Left kidney (tissue), 2 donors: ENCODE data around the gene BOLA1. TPM values are rescaled to one million over a fixed set of nuclear protein-coding genes. Genes with fewer than 3 reads are reported as not detected.
"Not testable (repeated sequence)": the region's sequence is repeated elsewhere in the genome, so short reads cannot be mapped to it uniquely, and the experiment has no call there.

Source experiments
- DNase-seq: peaks from one replicate; pipeline ENCODE4 v3.0.0-alpha.2; 2013
- polyA plus RNA-seq: library from polyadenylated mRNA; unstranded; fragments of 120-200 nt; gene quantifications from one replicate; pipeline ENCODE4 v1.2.1, GENCODE V29; 2013; ENCODE audit not compliant: insufficient read length

The BOLA1 gene
- polyA plus RNA-seq, 1 donor, result 16.9 TPM

GRCh38 chr1:149928401-149928724, 29.0 kb downstream of the BOLA1 start:
- no peak for DNase-seq

GRCh38 chr1:149929856-149930255, 30.5 kb downstream of the BOLA1 start:
- no peak for DNase-seq

- DNase-seq, result no peak
Observed at GRCh38 chr1:149931212-149931790, 31.9 kb downstream of the BOLA1 start.

- no peak for DNase-seq
Observed at GRCh38 chr1:149932474-149932873, 33.1 kb downstream of the BOLA1 start.

- no peak for DNase-seq
Observed at GRCh38 chr1:149933208-149933607, 33.8 kb downstream of the BOLA1 start.

GRCh38 chr1:149934356-149934755, 35.0 kb downstream of the BOLA1 start:
- DNase-seq, result no peak

GRCh38 chr1:149936170-149936991, 37.0 kb downstream of the BOLA1 start, which contains the start of gene MTMR11:
Gene MTMR11 (minus strand): TSS chr1:149936879. CDS start chr1:149936647, 232 bp downstream.
- DNase-seq, result peak; percentile 53

GRCh38 chr1:149936992-149937705, 37.8 kb downstream of the BOLA1 start:
- DNase-seq, result no peak

GRCh38 chr1:149937759-149938158, 38.4 kb downstream of the BOLA1 start:
- no peak for DNase-seq

GRCh38 chr1:149938668-149939003, 39.3 kb downstream of the BOLA1 start:
- not testable (repeated sequence) for DNase-seq

- DNase-seq, result no peak
Observed at GRCh38 chr1:149940427-149940826, 41.1 kb downstream of the BOLA1 start.

GRCh38 chr1:149942207-149942606, 42.8 kb downstream of the BOLA1 start:
- peak; percentile 59 for DNase-seq

GRCh38 chr1:149942885-149943284, 43.5 kb downstream of the BOLA1 start:
- DNase-seq, result no peak

GRCh38 chr1:149945206-149945605, 45.8 kb downstream of the BOLA1 start:
- no peak for DNase-seq

GRCh38 chr1:149949911-149950310, 50.5 kb downstream of the BOLA1 start:
- DNase-seq, result no peak

Other genes with a start within 250 kb of the BOLA1 start
- gene FCGR1A, start 116.9 kb upstream of the BOLA1 start, polyA plus RNA-seq, result 1.3 TPM
- gene SV2A, start 18.3 kb downstream of the BOLA1 start, polyA plus RNA-seq, result 8.4 TPM
- 84.7 TPM for gene SF3B4, start 28.2 kb downstream of the BOLA1 start, polyA plus RNA-seq
- gene MTMR11, start 37.3 kb downstream of the BOLA1 start, polyA plus RNA-seq, result 35.7 TPM
- 22.1 TPM for gene OTUD7B, start 111.2 kb downstream of the BOLA1 start, polyA plus RNA-seq
- gene VPS45, start 168.2 kb downstream of the BOLA1 start, polyA plus RNA-seq, result 81.8 TPM